Endothelial cell of umbilical vein (primary cell): ENCODE data around the gene TTC27.

Experiments
- EZH2 ChIP-seq: IDR thresholded peaks from 2 replicates; pipeline ENCODE4 v1.6.1; 2012; ENCODE audit warnings: borderline replicate concordance, low read depth, mild to moderate bottlenecking, moderate library complexity, low read length, inconsistent platforms; ENCODE audit not compliant: severe bottlenecking
- JUN ChIP-seq: IDR thresholded peaks from 2 replicates; pipeline ENCODE4 v1.6.1; 2011; ENCODE audit warnings: borderline replicate concordance, low read depth; ENCODE audit not compliant: insufficient read length, insufficient read depth
- MYC ChIP-seq: IDR thresholded peaks from one replicate; pipeline ENCODE4 v1.6.1; 2011; ENCODE audit warnings: mild to moderate bottlenecking, low read depth, low read length
- TF ChIP-seq, protein P1 (sequence below), 2 donors: IDR thresholded peaks; 1 replicate in 1 of 2; 2 replicates in 1 of 2; pipeline ENCODE4 v1.5.1; 2011; ENCODE audit warnings: low read length in 2 of 2, mild to moderate bottlenecking in 2 of 2, moderate library complexity in 2 of 2, control low read depth in 1 of 2, inconsistent platforms in 1 of 2, low read depth in 1 of 2; ENCODE audit not compliant: insufficient read depth in 1 of 2; ENCODE audit errors: extremely low read depth in 1 of 2
- TF ChIP-seq, protein P2 (sequence below): IDR thresholded peaks from 2 replicates; pipeline ENCODE4 v1.6.1; 2011; ENCODE audit not compliant: insufficient read depth, insufficient read length

GRCh38 chr2:32617599-32618189 is 10.2 kb upstream of the TTC27 start:
- TF ChIP-seq, protein P1, sequence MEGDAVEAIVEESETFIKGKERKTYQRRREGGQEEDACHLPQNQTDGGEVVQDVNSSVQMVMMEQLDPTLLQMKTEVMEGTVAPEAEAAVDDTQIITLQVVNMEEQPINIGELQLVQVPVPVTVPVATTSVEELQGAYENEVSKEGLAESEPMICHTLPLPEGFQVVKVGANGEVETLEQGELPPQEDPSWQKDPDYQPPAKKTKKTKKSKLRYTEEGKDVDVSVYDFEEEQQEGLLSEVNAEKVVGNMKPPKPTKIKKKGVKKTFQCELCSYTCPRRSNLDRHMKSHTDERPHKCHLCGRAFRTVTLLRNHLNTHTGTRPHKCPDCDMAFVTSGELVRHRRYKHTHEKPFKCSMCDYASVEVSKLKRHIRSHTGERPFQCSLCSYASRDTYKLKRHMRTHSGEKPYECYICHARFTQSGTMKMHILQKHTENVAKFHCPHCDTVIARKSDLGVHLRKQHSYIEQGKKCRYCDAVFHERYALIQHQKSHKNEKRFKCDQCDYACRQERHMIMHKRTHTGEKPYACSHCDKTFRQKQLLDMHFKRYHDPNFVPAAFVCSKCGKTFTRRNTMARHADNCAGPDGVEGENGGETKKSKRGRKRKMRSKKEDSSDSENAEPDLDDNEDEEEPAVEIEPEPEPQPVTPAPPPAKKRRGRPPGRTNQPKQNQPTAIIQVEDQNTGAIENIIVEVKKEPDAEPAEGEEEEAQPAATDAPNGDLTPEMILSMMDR (IDR thresholded peaks at IDR 0.05; ENCODE audit: extremely low read depth in 1 of 2, insufficient read depth in 1 of 2, low read depth in 1 of 2, low read length in 2 of 2), result no peak
- TF ChIP-seq MYC, result no peak
- no peak for TF ChIP-seq JUN
- TF ChIP-seq EZH2, result no peak
- TF ChIP-seq, protein P2, sequence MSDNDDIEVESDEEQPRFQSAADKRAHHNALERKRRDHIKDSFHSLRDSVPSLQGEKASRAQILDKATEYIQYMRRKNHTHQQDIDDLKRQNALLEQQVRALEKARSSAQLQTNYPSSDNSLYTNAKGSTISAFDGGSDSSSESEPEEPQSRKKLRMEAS, result no peak
